HCT116 (cell line): ENCODE results near the gene NALCN. TPM values are rescaled to one million over a fixed set of nuclear protein-coding genes. Genes with fewer than 3 reads are reported as not detected.

Experiments used
- ATAC-seq: fragments of 200-7000 bp; cut with Tn5 transposase; 2 replicates; pipeline ENCODE4 v1.9.1; 2020; ENCODE audit warnings: mild to moderate bottlenecking, moderate library complexity
- BruUV-seq: library from RNA; stranded (reverse); fragments of 400-500 nt; replicated peaks from 2 replicates; lab custom pipeline; 2021; lab: Mats Ljungman, UMichigan
- CTCF ChIA-PET: fragments of 300-600 bp; sonication (Branson Sonifier 250); formaldehyde crosslinking; loops from one replicate; lab custom pipeline; 2021; ENCODE audit warnings: antibody characterized with exemption; lab: Charles Lee
- POLR2A ChIA-PET: fragments of 300-600, 350-600 bp; sonication (Branson Sonifier 250); formaldehyde crosslinking; loops from one replicate; lab custom pipeline; 2021; ENCODE audit warnings: antibody characterized with exemption; lab: Charles Lee
- RAD21 ChIA-PET, 2 experiments: fragments of 300-600 bp; sonication (Branson Sonifier 250); formaldehyde crosslinking; loops; one replicate each; lab custom pipeline; 2023; ENCODE audit warnings: low total read pairs in 2 of 2; ENCODE audit not compliant: uncharacterized antibody in 2 of 2, unreplicated experiment in 2 of 2, low non-redundant PET in 1 of 2; lab: Charles Lee
- DNase-seq: peaks from one replicate; pipeline ENCODE4 v3.0.0-alpha.2; 2010; ENCODE audit warnings: low read depth, low spot score
- H2AFZ ChIP-seq: fragments of 200-600 bp; shearing (Covaris generic), sonication (generic); 2 replicates; pipeline ENCODE4 v1.6.1; 2017; ENCODE audit warnings: low read depth, mixed run types, mixed read lengths, antibody characterized with exemption, low read length; ENCODE audit not compliant: poor library complexity, severe bottlenecking
- H3K27ac ChIP-seq: 2 replicates; pipeline ENCODE4 v1.5.1; 2012; ENCODE audit warnings: low read depth, low read length
- H3K27me3 ChIP-seq: fragments of 200-600 bp; sonication (generic); 2 replicates; pipeline ENCODE4 v1.6.1; 2016; ENCODE audit warnings: mixed run types, low read length, mixed read lengths; ENCODE audit not compliant: insufficient read depth
- H3K36me3 ChIP-seq, 2 experiments: fragments of 200-500 bp in 1 of 2; fragments of 200-600 bp in 1 of 2; sonication (Bioruptor generic) in 1 of 2; sonication (generic) in 1 of 2; 2 replicates each; pipeline versions ENCODE4 v1.5.1 to v1.6.1; 2014 to 2016; ENCODE audit warnings: low read length in 2 of 2, inconsistent platforms in 1 of 2, mixed read lengths in 1 of 2, mixed run types in 1 of 2; ENCODE audit not compliant: insufficient read depth in 2 of 2, control insufficient read depth in 1 of 2
- H3K4me1 ChIP-seq, 2 experiments: fragments of 200-600 bp in 1 of 2; sonication (generic) in 1 of 2; 2 replicates each; pipeline versions ENCODE4 v1.5.1 to v1.6.1; 2012 to 2017; ENCODE audit warnings: low read length in 2 of 2, inconsistent platforms in 1 of 2, mild to moderate bottlenecking in 1 of 2, mixed read lengths in 1 of 2, mixed run types in 1 of 2, moderate library complexity in 1 of 2; ENCODE audit not compliant: insufficient read depth in 2 of 2, control insufficient read depth in 1 of 2
- H3K4me2 ChIP-seq: fragments of 200-600 bp; sonication (generic); 2 replicates; pipeline ENCODE4 v1.6.1; 2017; ENCODE audit warnings: mixed run types, low read length, mixed read lengths
- H3K4me3 ChIP-seq, 2 experiments: fragments of 200-600 bp in 1 of 2; sonication (generic) in 1 of 2; replicated peaks in 1 of 2; 2 replicates each; pipeline ENCODE4 v1.5.1; 2011 to 2016; ENCODE audit warnings: low read length in 2 of 2, control low read depth in 1 of 2, low read depth in 1 of 2, mild to moderate bottlenecking in 1 of 2, mixed read lengths in 1 of 2, mixed run types in 1 of 2
- H3K79me2 ChIP-seq: fragments of 200-600 bp; sonication (generic); 2 replicates; pipeline ENCODE4 v1.6.1; 2017; ENCODE audit warnings: mild to moderate bottlenecking, mixed run types, low read length, moderate library complexity, mixed read lengths; ENCODE audit not compliant: insufficient read depth
- H3K9ac ChIP-seq: fragments of 200-600 bp; sonication (generic); 2 replicates; pipeline ENCODE4 v1.6.1; 2016; ENCODE audit warnings: low read length, mixed read lengths
- H3K9me2 ChIP-seq: fragments of 200-600 bp; sonication (generic), shearing (Covaris generic); 2 replicates; pipeline ENCODE4 v1.6.1; 2017; ENCODE audit warnings: mixed run types, mild to moderate bottlenecking, moderate library complexity; ENCODE audit not compliant: insufficient read depth
- H3K9me3 ChIP-seq, 2 experiments: fragments of 200-500 bp in 1 of 2; fragments of 200-600 bp in 1 of 2; sonication (Bioruptor generic) in 1 of 2; sonication (generic) in 1 of 2; 2 replicates each; pipeline ENCODE4 v1.6.1; 2014 to 2017; ENCODE audit warnings: low read length in 2 of 2, mixed read lengths in 2 of 2, inconsistent platforms in 1 of 2, low read depth in 1 of 2, mild to moderate bottlenecking in 1 of 2, mixed run types in 1 of 2, moderate library complexity in 1 of 2; ENCODE audit not compliant: control insufficient read depth in 1 of 2, insufficient read depth in 1 of 2
- H4K20me1 ChIP-seq: fragments of 200-600 bp; sonication (generic), shearing (Covaris generic); 2 replicates; pipeline ENCODE4 v1.6.1; 2017; ENCODE audit warnings: mixed run types, mild to moderate bottlenecking, moderate library complexity; ENCODE audit not compliant: insufficient read depth
- CEBPB ChIP-seq: IDR thresholded peaks from 2 replicates; pipeline ENCODE4 v1.6.1; 2012; ENCODE audit warnings: low read depth
- CTCF ChIP-seq, 3 experiments: fragments of 200-600 bp in 1 of 3; sonication (generic) in 1 of 3; IDR thresholded peaks in 2 of 3; conservative IDR thresholded peaks in 1 of 3; 2 replicates each; pipeline ENCODE4 v1.5.1; 2012 to 2017; ENCODE audit warnings: low read depth in 2 of 3, low read length in 2 of 3, antibody characterized with exemption in 1 of 3, borderline replicate concordance in 1 of 3, control low read depth in 1 of 3, mild to moderate bottlenecking in 1 of 3, mixed read lengths in 1 of 3, mixed run types in 1 of 3, moderate library complexity in 1 of 3; ENCODE audit not compliant: insufficient read depth in 1 of 3
- EGR1 ChIP-seq: IDR thresholded peaks from 2 replicates; pipeline ENCODE4 v1.6.1; 2012; ENCODE audit warnings: low read depth
- ELF1 ChIP-seq: IDR thresholded peaks from 2 replicates; pipeline ENCODE4 v1.6.1; 2012; ENCODE audit warnings: low read depth, borderline replicate concordance
- JUND ChIP-seq: IDR thresholded peaks from 2 replicates; pipeline ENCODE4 v1.6.1; 2012
- POLR2A ChIP-seq: IDR thresholded peaks from 2 replicates; pipeline ENCODE4 v1.7.0; 2011; ENCODE audit warnings: borderline replicate concordance; ENCODE audit not compliant: insufficient read depth, insufficient read length; ENCODE audit errors: extremely low read depth
- REST ChIP-seq: IDR thresholded peaks from 2 replicates; pipeline ENCODE4 v1.6.1; 2012; ENCODE audit warnings: low read depth
- SP1 ChIP-seq: IDR thresholded peaks from 2 replicates; pipeline ENCODE4 v1.6.1; 2012; ENCODE audit warnings: low read depth
- SRF ChIP-seq: IDR thresholded peaks from 2 replicates; pipeline ENCODE4 v1.6.1; 2012; ENCODE audit warnings: low read depth
- ZFX ChIP-seq: fragments of 450-650 bp; IDR thresholded peaks from 2 replicates; pipeline ENCODE4 v1.6.1; 2017
- ZNF274 ChIP-seq: fragments of 200-500 bp; sonication (Bioruptor generic); IDR thresholded peaks from 2 replicates; pipeline ENCODE4 v1.6.1; 2014; ENCODE audit warnings: mild to moderate bottlenecking, low read depth, low read length, inconsistent platforms
- intact Hi-C: fragments of 100-400 bp; cut with micrococcal nuclease; formaldehyde crosslinking; loops from 2 replicates; pipeline ENCODE4 v1.10.0; 2022
- total RNA-seq: library from RNA; stranded (reverse); gene quantifications from one replicate; pipeline ENCODE4 v1.2.1, GENCODE V29; 2021; ENCODE audit not compliant: unreplicated experiment

Gene NALCN
- total RNA-seq, 1 experiment from 2014 or later = not detected

- Histone ChIP-seq H3K9me3 (no peaks in the 10 kb centered on the region; a peak in 1 of 4 replicates), H3K79me2 (no peaks in the 10 kb centered on the region), H3K9ac (no peak overlapping the region), H3K9me2 (no peaks in the 10 kb centered on the region), H3K4me3 (no peak overlapping the region), H2AFZ (no peak overlapping the region), H3K4me2 (no peak overlapping the region), H3K4me1 (no peaks in the 10 kb centered on the region), H3K36me3 (no peaks in the 10 kb centered on the region), H3K27ac (no peak overlapping the region), H3K27me3 (no peaks in the 10 kb centered on the region), H4K20me1 (no peaks in the 10 kb centered on the region)
- ATAC-seq (no peak), DNase-seq (no peak)
- no peak for TF ChIP-seq CEBPB
- TF ChIP-seq JUND = no peak
- TF ChIP-seq ELF1 = no peak
- no peak for TF ChIP-seq ZFX
- no peak for TF ChIP-seq SP1
- TF ChIP-seq POLR2A = no peak
- no peak for TF ChIP-seq SRF
- no peak for TF ChIP-seq REST
- TF ChIP-seq ZNF274 = no peak
- no peak for TF ChIP-seq EGR1
- TF ChIP-seq CTCF (IDR thresholded peaks at IDR 0.05 in 2 of 3, conservative IDR thresholded peaks at IDR 0.05 in 1 of 3; ENCODE audit: borderline replicate concordance in 1 of 3, insufficient read depth in 1 of 3, low read depth in 2 of 3, low read length in 2 of 3) = no peak
- ChIA-PET POLR2A (no interaction called here), RAD21 (no interaction called here), CTCF (no interaction called here)
- no TSS peak for BruUV-seq
- intact Hi-C loops = no loop called here
Observed at GRCh38 chr13:101231751-101232428, 184.4 kb downstream of the NALCN start.
